H1 (cell line): ENCODE data around the gene SNX13. TPM values are rescaled to one million over a fixed set of nuclear protein-coding genes. Genes with fewer than 3 reads are reported as not detected.

Experiments used
- ASH2L ChIP-seq: fragments of 200-600, 300-600 bp; sonication (generic); IDR thresholded peaks from one replicate; pipeline ENCODE4 v1.7.1; 2017; ENCODE audit warnings: low read length
- HDAC2 ChIP-seq, 2 experiments: fragments of 300-600 bp in 1 of 2; sonication (generic) in 1 of 2; IDR thresholded peaks; 2 replicates each; pipeline ENCODE4 v1.6.1; 2011 to 2012; ENCODE audit warnings: low read depth in 2 of 2, low read length in 2 of 2, mild to moderate bottlenecking in 2 of 2, moderate library complexity in 2 of 2, borderline replicate concordance in 1 of 2, inconsistent platforms in 1 of 2
- HDAC6 ChIP-seq: IDR thresholded peaks from one replicate; pipeline ENCODE4 v1.7.1; 2012; ENCODE audit warnings: low read depth, mild to moderate bottlenecking, inconsistent platforms, low read length, moderate library complexity
- MAFK ChIP-seq: IDR thresholded peaks from 2 replicates; pipeline ENCODE4 v1.6.1; 2012; ENCODE audit warnings: low read depth, mild to moderate bottlenecking, improper control_type of control experiment, low read length
- RAD21 ChIP-seq, 2 experiments: IDR thresholded peaks in 1 of 2; conservative IDR thresholded peaks in 1 of 2; 2 replicates each; pipeline ENCODE4 v1.6.1; 2011; ENCODE audit warnings: low read depth in 2 of 2, low read length in 2 of 2, improper control_type of control experiment in 1 of 2, inconsistent platforms in 1 of 2, mild to moderate bottlenecking in 1 of 2, moderate library complexity in 1 of 2
- SP1 ChIP-seq: IDR thresholded peaks from 2 replicates; pipeline ENCODE4 v1.6.1; 2011; ENCODE audit warnings: low read depth, low read length
- SP2 ChIP-seq: IDR thresholded peaks from 2 replicates; pipeline ENCODE4 v1.6.1; 2012; ENCODE audit warnings: mild to moderate bottlenecking, low read length, inconsistent platforms
- polyA plus RNA-seq, 7 experiments: library from polyadenylated mRNA; depleted of rRNA in 3 of 7; stranded (reverse) in 5 of 7; unstranded in 2 of 7; fragments of >200 nt in 5 of 7; fragments of 200-250 nt in 2 of 7; gene quantifications; 1 replicate in 5 of 7; 2 replicates in 1 of 7; 4 replicates in 1 of 7; pipeline versions ENCODE4 v1.2.1 to v1.2.3, GENCODE V29; 2011 to 2013; ENCODE audit warnings: missing spikeins in 2 of 7, mixed read lengths in 2 of 7
- total RNA-seq: library from RNA; stranded (reverse); fragmentation: NEBNext Ultra II Directional; extraction: Animal tissue kit (Norgen Biotek cat#: 25700); gene quantifications from 2 replicates; pipeline ENCODE4 v1.2.1, GENCODE V29; 2021
- TF ChIP-seq, protein P1 (sequence below): fragments of 300-600 bp; sonication (generic); IDR thresholded peaks from 2 replicates; pipeline ENCODE4 v1.7.1; 2012; ENCODE audit warnings: low read length, moderate library complexity, mild to moderate bottlenecking, inconsistent platforms; ENCODE audit not compliant: insufficient replicate concordance

SNX13 gene
- total and polyA plus RNA-seq, 2 of the 8 experiments (the other 6 are each of a cell fraction or from before 2014, with no cell fraction given) = 5.5 to 27.4 TPM

DNA sequence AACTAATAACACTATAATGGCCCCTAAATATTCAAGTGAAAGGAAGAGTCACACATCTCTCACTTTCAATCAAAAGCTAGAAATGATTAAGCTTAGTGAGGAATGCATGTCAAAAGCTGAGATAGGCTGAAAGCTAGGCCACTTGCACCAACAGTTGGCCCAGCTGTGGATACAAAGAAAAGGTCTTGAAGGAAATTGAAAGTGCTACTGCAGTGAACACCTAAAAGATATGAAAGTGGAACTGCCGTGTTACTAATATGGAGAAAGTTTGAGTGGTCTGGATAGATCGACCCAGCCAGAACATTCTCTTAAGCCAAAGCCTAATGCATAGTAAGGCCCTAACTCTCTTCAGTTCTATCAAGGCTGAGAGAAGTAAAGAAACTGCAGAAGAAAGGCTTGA, 12.1 kb upstream of the SNX13 start (continued):
- TF ChIP-seq, protein P1, sequence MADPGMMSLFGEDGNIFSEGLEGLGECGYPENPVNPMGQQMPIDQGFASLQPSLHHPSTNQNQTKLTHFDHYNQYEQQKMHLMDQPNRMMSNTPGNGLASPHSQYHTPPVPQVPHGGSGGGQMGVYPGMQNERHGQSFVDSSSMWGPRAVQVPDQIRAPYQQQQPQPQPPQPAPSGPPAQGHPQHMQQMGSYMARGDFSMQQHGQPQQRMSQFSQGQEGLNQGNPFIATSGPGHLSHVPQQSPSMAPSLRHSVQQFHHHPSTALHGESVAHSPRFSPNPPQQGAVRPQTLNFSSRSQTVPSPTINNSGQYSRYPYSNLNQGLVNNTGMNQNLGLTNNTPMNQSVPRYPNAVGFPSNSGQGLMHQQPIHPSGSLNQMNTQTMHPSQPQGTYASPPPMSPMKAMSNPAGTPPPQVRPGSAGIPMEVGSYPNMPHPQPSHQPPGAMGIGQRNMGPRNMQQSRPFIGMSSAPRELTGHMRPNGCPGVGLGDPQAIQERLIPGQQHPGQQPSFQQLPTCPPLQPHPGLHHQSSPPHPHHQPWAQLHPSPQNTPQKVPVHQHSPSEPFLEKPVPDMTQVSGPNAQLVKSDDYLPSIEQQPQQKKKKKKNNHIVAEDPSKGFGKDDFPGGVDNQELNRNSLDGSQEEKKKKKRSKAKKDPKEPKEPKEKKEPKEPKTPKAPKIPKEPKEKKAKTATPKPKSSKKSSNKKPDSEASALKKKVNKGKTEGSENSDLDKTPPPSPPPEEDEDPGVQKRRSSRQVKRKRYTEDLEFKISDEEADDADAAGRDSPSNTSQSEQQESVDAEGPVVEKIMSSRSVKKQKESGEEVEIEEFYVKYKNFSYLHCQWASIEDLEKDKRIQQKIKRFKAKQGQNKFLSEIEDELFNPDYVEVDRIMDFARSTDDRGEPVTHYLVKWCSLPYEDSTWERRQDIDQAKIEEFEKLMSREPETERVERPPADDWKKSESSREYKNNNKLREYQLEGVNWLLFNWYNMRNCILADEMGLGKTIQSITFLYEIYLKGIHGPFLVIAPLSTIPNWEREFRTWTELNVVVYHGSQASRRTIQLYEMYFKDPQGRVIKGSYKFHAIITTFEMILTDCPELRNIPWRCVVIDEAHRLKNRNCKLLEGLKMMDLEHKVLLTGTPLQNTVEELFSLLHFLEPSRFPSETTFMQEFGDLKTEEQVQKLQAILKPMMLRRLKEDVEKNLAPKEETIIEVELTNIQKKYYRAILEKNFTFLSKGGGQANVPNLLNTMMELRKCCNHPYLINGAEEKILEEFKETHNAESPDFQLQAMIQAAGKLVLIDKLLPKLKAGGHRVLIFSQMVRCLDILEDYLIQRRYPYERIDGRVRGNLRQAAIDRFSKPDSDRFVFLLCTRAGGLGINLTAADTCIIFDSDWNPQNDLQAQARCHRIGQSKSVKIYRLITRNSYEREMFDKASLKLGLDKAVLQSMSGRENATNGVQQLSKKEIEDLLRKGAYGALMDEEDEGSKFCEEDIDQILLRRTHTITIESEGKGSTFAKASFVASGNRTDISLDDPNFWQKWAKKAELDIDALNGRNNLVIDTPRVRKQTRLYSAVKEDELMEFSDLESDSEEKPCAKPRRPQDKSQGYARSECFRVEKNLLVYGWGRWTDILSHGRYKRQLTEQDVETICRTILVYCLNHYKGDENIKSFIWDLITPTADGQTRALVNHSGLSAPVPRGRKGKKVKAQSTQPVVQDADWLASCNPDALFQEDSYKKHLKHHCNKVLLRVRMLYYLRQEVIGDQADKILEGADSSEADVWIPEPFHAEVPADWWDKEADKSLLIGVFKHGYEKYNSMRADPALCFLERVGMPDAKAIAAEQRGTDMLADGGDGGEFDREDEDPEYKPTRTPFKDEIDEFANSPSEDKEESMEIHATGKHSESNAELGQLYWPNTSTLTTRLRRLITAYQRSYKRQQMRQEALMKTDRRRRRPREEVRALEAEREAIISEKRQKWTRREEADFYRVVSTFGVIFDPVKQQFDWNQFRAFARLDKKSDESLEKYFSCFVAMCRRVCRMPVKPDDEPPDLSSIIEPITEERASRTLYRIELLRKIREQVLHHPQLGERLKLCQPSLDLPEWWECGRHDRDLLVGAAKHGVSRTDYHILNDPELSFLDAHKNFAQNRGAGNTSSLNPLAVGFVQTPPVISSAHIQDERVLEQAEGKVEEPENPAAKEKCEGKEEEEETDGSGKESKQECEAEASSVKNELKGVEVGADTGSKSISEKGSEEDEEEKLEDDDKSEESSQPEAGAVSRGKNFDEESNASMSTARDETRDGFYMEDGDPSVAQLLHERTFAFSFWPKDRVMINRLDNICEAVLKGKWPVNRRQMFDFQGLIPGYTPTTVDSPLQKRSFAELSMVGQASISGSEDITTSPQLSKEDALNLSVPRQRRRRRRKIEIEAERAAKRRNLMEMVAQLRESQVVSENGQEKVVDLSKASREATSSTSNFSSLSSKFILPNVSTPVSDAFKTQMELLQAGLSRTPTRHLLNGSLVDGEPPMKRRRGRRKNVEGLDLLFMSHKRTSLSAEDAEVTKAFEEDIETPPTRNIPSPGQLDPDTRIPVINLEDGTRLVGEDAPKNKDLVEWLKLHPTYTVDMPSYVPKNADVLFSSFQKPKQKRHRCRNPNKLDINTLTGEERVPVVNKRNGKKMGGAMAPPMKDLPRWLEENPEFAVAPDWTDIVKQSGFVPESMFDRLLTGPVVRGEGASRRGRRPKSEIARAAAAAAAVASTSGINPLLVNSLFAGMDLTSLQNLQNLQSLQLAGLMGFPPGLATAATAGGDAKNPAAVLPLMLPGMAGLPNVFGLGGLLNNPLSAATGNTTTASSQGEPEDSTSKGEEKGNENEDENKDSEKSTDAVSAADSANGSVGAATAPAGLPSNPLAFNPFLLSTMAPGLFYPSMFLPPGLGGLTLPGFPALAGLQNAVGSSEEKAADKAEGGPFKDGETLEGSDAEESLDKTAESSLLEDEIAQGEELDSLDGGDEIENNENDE = no peak
- TF ChIP-seq RAD21 (IDR thresholded peaks at IDR 0.05 in 1 of 2, conservative IDR thresholded peaks at IDR 0.05 in 1 of 2; ENCODE audit: low read depth in 2 of 2, low read length in 2 of 2) (no peak), HDAC2 (IDR thresholded peaks at IDR 0.05; ENCODE audit: borderline replicate concordance in 1 of 2, low read depth in 2 of 2, low read length in 2 of 2) (no peak), HDAC6 (no peak), ASH2L (no peak), SP2 (no peak), MAFK (no peak), SP1 (no peak)
